KBM-7 (cell line): ENCODE measurements around the gene SLC20A1.

Source experiments
- DNase-seq: peaks from one replicate; pipeline ENCODE4 v3.0.0-alpha.2; 2015
- in situ Hi-C: fragments of 300-500 bp; cut with MboI; formaldehyde crosslinking; loops from 2 replicates; pipeline ENCODE4 v1.14.3; 2020; ENCODE audit warnings: low sequenced_read_pairs, low pct_unique_long_range_greater_than_20kb, mixed read lengths

The SLC20A1 gene

DNA sequence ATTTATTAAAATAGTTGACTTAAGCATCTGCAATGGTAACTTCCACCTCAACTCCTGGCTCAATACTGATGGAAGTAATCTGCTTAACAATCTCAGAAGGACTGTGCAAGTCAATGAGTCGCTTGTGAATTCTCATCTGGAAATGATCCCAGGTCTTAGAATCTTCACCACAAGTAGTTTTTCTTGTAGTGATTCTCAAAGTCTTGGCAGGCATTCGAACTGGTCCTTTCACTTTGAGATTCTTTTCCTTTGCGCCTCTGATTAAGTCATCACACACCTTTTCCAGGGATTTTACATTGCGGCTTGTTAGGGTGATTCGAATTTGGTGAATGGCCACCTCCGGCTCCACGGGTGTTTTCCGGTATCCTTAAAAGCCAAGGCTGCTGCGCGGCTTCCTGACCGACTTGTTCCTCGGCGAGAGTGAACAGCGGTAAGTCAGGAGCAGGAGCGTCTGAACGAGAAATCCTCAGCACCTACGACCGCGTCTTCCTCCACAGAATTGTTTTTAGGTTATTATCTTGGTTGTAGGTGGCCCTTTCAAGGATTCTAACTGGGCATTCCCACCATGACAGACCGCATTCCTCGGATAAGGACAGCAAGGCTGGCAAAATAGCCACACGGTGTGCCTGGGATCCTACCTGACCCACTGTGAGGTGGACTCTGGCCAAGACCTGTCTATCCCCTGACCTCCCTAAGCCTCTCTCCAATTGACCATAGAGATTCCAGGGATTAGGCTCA, 23.8 kb upstream of the SLC20A1 start:
- in situ Hi-C loops, result loop anchor here (25.0 kb wide), 1 partner anchor 315 kb away; no protein-coding TSS in a partner anchor
- DNase-seq, result no peak

DNA sequence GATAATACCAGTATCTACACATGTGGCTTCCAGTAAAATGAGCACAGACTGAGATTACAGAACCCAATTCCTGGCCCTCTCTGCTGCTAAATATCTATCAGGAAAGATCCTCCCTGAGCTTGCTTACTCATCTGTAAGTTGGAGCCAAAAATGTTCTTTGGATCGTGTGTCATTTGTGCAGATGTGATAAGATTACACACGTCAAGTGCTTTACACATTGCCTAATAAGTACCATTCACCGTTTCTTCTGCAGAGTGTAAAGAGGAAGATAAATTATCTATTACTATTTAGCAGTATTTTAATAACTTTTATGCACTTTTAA, 23.2 kb upstream of the SLC20A1 start:
- in situ Hi-C loops, result loop anchor here (25.0 kb wide), 1 partner anchor 315 kb away; no protein-coding TSS in a partner anchor
- DNase-seq, result no peak

DNA sequence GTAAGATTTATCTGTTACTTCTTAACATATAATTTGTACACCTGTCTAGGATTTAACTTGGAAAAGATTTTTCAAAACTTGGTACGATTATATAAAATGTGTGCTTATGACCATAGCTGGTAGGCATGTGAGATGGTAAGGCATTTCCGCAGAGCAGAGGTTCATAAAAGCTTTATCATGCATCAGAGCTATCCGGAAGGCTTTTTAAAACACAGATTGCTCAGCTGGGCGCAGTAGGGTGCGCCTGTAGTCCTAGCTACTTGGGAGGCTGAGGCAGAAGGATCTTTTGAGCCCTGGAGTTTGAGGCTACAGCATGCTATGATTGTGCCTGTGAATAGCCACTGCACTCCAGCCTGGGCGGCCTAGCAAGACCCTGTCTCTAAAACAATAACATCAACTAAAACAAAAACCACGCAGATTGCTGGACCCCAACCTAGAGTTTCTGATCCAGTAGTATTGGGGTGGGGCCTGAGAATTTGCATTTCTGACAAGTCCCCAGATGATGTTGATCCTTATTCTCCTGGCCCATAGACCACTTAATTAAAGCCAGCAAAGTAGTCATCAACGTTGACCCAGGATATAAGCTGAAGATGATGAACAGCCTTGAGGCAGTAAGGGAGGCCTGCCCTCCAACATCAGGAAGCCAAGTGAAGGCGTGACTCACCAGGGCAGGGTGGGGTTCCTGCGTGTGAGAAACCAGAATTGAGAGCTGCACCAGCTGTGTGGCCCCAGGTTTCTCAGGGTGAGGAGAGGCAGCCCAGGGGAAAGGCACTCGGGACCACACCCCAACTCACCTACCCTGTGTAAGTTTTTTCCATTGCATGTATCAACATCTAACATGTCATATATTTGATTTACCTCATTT, 21.6 kb upstream of the SLC20A1 start:
- in situ Hi-C loops, result loop anchor here (25.0 kb wide), 1 partner anchor 313 kb away; no protein-coding TSS in a partner anchor
- DNase-seq, result no peak

- no peak for DNase-seq
- in situ Hi-C loops, result no loop called here
Observed at GRCh38 chr2:112625474-112626114, 20.1 kb upstream of the SLC20A1 start.

- in situ Hi-C loops, result no loop called here
- peak; percentile 82 for DNase-seq
Observed at GRCh38 chr2:112626604-112627059, 19.1 kb upstream of the SLC20A1 start.

GRCh38 chr2:112627060-112628040, 18.4 kb upstream of the SLC20A1 start:
- peak; percentile 80 for DNase-seq
- in situ Hi-C loops, result no loop called here

DNA sequence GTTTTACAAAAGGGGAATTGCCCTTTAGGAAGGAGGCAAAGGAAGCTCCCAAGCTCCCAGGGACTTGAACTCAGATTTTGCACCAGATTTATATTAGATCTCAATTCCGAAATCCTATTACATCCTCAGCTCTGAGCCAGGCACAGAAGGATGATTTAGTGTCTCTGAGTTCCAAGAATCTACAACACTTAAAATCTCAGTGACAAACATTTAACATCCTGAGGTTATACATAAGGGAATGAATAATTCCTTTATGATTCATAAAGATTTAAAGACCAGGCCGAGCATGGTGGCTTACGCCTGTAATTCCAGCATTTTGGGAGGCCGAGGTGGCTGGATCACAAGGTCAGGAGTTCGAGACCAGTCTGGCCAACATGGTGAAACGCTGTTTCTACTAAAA, 16.5 kb upstream of the SLC20A1 start:
- DNase-seq, result no peak
- in situ Hi-C loops, result no loop called here

DNA sequence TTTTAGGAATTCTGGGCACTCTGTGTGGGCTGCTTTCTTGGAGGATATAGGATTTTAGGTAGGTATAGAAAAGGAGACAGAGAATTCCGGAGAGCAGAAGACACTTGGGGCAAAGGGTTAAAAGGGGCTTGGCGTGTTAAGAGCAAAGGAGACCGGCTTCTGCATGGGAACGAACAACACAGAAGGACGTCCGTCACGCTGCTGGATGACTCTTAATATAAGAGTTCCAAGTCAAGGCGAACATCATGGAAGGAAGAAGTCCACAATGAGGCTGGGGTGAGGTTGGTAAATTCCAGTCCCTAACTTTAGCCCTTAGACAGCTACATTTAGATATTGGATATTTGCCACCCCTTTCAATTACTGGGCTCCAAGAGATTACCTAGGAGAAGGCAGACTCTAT, 15.9 kb upstream of the SLC20A1 start:
- DNase-seq, result no peak
- in situ Hi-C loops, result no loop called here

DNA sequence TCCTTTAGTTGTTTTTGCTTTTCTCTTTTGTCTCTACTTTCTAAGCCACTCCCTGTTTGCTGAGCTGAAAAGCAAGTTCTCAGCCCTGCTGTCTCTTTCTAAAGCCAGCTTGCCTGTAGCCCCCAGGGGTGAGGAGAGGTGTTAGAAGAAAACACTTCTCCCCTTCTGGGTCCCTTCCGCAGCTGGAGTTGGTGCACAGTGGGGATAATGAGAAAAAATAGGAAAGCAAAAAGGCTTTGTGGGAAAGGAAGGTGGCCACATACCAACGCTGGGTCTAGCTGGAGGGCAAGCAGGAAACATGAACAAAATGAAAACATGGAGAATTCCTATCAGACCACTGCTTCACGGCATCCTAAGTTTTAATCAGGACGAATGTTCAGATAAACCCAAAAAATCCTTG, 15.5 kb upstream of the SLC20A1 start:
- in situ Hi-C loops, result no loop called here
- DNase-seq, result no peak

DNA sequence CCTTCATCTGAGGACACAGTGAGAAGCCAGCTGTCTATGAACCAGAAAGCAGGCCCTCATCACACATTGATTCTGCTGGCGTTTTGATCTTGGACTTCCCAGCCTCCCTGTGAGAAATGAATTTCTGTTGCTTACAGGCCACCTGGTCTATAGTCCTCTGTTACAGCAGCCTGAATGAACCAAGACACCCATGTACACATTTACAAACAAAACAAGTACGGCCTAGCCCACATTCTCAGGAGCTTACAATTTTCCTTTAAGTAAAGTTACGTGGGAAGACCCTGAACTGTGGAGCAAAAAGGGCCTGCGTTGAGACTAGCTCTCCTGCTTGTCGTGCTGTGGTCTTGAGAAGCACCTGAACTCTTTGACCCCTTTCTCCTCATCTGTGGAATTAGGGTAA, 12.0 kb upstream of the SLC20A1 start:
- DNase-seq, result no peak
- in situ Hi-C loops, result no loop called here

- DNase-seq, result no peak
- in situ Hi-C loops, result no loop called here
Observed at GRCh38 chr2:112634153-112634873, 11.4 kb upstream of the SLC20A1 start.

GRCh38 chr2:112634874-112635157, 10.9 kb upstream of the SLC20A1 start:
- in situ Hi-C loops, result no loop called here

DNA sequence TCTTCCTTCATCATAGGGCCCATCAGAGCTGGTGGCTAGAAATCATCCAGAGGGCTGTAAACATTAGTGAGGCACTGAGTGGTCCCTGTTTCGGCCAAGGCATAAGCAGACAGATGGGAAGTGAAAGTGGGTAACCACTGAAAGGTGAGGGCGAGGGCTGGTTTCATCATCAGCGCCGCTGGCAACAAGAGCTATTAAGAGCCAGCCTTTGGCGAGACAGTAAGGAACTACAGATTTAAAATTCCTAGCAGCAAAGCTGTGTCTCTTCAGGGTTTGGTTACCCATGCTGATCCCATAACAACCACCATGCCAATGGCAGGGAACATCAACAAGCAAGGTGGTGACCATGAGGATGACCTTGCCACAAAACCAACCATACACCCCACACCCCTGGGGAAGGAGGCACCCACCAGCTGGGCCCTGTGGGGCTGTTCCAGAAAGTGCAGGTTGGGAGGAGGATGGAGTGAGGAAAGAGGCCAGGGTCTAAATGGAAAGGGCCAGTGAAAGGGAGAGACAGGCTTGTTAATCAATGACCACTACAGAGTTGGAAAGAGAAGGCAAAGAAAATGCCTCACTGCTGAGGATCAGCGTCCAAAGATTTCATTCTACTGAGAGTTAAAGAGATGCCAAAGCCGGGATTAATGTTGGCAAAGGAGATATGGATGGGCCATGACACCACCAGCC, 9.0 kb upstream of the SLC20A1 start:
- in situ Hi-C loops, result no loop called here
- DNase-seq, result no peak

More at GRCh38 chr2:112634874-112635157, 10.9 kb upstream of the SLC20A1 start:
- no peak for DNase-seq

- no peak for DNase-seq
- in situ Hi-C loops, result no loop called here
Observed at GRCh38 chr2:112637289-112637660, 8.5 kb upstream of the SLC20A1 start.

GRCh38 chr2:112639936-112640335, 5.8 kb upstream of the SLC20A1 start:
- in situ Hi-C loops, result no loop called here

DNA sequence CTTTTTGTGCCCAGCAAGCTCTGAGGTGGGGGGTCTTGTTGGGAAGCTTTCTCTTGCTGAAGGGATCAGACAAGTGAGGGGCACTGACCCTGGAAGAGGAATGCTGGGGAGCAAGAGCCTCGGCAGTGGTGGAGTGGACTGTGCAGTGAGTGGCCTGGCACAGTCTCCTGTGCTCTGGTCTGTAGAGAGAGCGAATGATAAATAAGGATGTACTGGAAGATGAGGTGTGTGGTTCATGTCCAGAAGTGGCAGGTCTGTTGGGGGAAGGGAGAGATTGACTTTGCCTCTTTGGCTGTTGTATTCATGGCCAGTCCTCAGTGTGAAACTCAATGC, 5.3 kb upstream of the SLC20A1 start:
- in situ Hi-C loops, result no loop called here

More at GRCh38 chr2:112639936-112640335, 5.8 kb upstream of the SLC20A1 start:
- no peak for DNase-seq

GRCh38 chr2:112640800-112641675, 4.7 kb upstream of the SLC20A1 start:
- in situ Hi-C loops, result no loop called here
- no peak for DNase-seq

More for the DNA sequence above, 5.3 kb upstream of the SLC20A1 start:
- no peak for DNase-seq
